Activated CD4-positive, alpha-beta T cell treated with anti-CD3 and anti-CD28 coated beads for 4 hours (primary cell): ENCODE measurements around the gene LRP1.
A peak's percentile ranks its signal among the peaks of the same experiment; 100 is the strongest.

Experiments
- DNase-seq, 2 donors: peaks; one replicate each; pipeline ENCODE4 v3.0.0-alpha.2; 2020

The LRP1 gene

DNA sequence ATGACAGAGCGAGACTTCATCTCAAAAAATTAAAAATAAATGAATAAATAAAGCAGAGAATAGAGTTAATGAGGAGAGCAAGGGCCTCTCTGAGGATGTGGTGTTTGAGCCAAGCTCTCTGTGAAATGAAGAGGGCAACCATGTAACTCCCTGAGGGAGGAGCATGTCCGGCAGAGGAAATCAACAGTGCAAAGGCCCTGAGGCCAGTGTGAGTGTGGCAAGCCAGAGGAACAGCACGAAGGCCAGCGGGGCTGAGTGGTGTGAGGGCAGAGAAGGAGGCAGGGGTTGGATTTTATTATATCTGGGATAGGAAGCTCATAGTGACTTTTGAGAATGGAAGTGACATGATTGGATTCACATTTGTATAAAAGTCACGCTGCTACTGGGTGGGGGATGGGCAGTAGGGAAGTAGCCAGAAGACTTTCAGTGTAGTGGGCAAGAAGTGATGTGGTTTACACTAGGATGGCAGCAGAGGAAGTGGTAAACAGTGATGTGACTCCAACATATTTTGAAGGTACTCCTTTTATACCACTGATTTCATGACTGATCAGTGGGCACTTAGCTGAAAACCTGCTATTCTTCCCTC, 29.4 kb downstream of the LRP1 start:
- no peak for DNase-seq

DNA sequence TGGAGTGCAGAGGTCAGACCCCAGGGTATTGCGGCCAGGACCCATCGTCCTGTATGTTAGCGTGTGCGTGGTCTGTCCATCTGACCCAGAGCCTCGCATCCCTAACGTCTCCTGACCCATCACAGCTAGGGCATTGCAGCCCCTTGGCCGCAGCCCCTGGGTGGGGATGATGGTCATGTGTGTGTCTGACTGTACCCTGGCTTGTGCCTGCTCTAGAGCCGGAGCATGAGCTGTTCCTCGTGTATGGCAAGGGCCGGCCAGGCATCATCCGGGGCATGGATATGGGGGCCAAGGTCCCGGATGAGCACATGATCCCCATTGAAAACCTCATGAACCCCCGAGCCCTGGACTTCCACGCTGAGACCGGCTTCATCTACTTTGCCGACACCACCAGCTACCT, 29.9 kb downstream of the LRP1 start:
- no peak for DNase-seq

DNA sequence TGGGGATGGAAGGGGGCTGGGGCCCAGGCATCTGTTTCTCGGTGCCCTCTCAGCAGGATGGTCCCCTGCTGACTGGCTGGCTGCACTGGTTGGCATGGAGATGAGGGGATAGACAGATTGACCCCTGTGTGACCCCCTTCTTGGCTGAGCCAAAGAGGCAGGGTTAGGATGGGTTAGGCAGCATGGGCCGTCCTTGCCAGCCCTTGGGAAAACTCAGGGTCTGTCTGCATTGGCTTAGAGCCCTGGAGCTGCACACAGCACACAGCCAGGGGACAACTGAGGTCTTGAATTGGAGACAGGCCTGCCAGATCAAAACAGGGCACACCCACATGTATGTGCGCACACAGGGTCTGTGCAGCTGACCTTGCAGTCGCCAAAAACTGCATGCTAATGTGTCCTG, 30.4 kb downstream of the LRP1 start:
- DNase-seq = no peak

DNA sequence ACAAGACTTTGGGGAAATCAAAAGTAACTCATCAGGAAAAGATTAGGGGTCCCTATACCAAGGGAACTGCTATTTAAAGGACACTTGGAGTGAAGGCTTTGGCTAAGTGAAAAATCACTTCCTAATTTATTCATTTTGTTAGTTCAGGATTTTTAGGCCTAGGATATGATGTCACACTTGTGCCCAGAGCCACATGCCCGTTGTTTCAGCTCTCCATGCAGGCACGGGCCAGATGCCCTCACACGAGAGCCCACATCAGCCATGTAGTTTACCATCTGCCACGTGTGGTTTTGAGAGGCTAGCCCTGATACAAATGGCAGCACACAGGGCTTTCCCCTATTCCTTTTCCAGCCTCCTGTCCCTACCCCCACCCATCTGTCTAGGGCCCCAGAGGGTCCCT, 31.0 kb downstream of the LRP1 start:
- DNase-seq = no peak

DNA sequence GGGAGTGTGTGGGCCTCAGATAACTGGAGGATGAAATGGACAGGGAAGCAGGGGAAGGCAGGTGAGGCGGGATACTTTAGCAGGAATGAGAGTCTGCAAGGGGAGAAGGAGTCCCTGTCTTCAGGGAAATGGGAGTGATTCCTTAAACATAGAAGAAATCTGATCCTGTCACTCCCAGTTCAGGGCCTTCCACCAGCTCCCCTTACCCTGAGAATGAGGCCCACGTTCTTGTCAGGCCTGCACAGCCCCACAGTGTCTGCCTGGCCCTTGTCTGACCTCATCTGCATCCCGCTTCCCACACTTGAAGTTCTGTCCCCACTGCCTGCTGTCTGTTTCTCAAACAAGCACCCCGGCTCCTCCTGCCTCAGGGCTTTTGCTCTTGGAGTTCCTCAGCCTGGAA, 31.8 kb downstream of the LRP1 start:
- no peak for DNase-seq

DNA sequence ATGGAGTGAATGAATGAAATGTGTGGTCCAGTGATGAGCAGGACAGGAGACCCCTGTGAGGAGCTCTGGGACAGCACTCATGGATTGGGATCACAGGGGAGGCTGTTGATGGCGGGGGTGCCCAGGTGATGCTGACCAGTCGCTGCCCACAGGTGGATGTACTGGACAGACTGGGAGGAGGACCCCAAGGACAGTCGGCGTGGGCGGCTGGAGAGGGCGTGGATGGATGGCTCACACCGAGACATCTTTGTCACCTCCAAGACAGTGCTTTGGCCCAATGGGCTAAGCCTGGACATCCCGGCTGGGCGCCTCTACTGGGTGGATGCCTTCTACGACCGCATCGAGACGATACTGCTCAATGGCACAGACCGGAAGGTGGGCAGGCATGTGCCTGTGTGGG, 32.5 kb downstream of the LRP1 start:
- DNase-seq = no peak

DNA sequence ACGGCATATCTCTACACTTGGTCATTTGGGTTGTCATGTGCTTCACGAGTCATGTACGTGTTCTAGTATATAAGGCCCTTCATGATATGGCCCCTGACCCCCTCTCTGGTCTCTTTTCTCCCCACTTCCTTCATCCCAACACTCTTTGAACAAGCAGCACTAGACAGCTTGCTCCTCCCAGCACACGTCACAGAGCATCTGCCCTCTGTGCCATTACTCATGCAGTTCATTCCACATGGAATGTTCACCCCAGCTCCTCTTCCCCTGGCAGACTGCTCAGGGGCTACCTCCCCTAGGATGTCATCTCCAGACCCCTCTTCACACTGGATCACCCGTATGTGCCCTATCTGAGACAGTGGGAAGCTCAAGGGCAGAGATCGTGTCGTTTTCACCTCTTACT, 33.2 kb downstream of the LRP1 start:
- no peak for DNase-seq

DNA sequence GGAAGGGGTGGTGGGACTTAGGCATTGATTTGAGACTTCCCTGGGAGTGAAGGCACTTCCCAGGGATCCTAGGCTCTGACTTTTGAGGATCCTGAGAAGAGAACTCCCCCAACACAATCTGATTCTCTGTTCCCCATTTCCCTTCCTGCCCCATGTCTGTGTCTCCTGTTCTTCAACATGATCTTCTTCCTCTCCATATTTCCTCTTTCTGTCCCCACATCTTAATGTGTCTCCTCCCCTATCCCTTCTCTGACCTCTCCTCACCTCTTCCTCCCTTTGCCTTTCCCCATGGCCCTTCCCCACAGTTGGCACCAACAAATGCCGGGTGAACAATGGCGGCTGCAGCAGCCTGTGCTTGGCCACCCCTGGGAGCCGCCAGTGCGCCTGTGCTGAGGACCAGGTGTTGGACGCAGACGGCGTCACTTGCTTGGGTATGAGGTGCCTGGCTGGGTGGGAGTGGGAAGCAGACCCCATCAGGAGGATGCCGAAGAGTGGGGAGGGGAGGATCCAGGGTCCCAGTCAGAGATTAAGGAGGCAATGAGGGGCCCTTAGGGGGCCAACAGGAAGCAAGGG, 34.4 kb downstream of the LRP1 start:
- no peak for DNase-seq

DNA sequence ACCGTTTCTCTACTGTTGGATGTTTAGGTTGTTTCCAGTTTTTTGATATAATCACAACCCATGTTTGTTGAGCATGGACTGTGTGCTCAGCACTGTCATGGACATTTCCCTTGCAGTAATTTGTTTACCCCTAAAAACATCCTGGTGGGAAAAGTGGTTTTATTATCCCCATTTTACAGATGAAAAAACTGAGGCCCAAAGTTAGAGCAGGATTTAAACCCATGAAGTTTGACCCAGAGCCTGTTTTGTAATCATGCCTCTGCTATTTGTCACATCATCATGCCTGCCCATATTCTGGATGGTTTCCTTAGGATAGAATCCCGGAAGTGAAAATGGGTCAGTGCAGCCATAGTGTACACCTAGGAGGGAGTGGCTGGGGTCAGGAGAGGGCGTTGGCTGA, 36.2 kb downstream of the LRP1 start:
- no peak for DNase-seq

DNA sequence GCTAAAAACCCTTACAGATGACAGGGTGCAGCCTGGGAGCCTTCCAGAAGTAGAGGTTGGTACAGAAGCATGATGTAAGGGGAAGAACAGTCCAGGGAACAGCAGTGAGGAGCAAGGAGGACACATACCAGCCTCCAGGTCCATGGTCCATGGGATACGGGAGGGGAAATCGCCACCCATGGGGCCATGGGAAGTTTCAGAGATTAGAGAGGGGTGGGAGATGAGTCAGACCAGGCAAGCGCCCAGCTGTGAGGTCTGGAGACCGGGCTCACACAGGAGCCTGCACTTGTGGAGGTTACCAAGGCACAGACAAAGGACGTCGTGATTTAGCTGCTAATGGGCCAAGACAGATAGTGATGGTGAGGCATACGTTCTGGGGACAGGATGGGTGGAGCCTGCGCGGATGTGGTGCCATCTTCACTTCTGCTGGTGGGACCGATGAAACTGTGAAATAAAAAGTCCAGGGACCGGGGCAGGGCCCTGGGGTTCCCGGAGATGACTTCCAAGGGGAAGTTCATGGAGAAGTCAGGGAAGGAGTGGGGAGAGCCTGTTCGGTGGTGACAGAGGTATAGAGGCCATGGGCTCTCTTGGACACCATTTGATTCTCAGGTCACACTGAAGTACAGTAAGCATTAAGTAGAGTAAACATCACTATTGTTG, 36.8 kb downstream of the LRP1 start:
- DNase-seq = no peak

DNA sequence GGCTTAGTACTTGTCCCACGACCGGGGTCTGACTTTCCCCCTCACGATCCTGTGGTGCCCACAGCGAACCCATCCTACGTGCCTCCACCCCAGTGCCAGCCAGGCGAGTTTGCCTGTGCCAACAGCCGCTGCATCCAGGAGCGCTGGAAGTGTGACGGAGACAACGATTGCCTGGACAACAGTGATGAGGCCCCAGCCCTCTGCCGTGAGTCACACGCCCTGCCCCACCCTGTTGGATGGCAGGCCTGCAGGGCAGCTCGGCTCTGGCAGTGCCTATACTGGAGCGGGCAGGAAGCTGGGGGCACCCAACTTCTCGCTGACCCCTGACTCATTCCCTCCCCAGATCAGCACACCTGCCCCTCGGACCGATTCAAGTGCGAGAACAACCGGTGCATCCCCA, 37.5 kb downstream of the LRP1 start:
- DNase-seq = no peak

DNA sequence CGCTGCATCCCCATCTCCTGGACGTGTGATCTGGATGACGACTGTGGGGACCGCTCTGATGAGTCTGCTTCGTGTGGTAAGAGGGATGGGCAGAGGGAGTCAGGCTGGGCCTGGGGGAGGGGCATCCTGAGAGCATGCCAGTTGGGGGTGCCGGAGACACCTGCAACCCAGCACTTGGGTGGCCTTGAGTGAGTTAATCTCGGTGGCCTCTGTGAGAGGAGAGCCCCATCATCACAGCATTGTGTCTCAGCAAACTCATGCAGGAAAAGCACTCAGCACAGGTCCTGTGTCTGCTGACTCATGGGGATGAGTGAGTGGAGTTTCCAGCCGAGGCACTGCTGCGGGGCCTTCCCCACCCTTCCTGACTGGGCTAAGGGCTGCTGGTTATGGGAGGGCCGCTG, 38.7 kb downstream of the LRP1 start:
- peak in 1 of 2 donors; percentile 25 for DNase-seq

DNA sequence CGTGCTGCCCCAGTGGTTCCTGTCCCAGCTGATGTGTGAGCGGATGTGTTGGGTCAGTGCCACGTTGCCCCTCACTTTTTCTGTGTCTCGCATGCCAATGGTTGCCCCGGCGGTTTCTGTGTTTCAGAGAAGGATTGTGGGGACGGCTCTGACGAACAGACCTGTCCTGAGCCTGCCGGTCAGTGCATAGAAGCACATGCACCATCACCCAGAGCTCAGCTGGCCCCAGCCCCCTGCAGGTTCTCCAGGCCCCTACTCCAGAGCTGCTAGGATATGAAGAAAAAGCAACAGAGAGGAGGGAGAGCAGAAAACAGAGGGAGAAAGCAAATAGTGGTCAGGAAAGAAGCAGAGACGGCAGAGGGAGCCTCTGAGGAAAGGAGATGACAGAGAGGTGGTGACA, 39.8 kb downstream of the LRP1 start:
- DNase-seq = no peak

DNA sequence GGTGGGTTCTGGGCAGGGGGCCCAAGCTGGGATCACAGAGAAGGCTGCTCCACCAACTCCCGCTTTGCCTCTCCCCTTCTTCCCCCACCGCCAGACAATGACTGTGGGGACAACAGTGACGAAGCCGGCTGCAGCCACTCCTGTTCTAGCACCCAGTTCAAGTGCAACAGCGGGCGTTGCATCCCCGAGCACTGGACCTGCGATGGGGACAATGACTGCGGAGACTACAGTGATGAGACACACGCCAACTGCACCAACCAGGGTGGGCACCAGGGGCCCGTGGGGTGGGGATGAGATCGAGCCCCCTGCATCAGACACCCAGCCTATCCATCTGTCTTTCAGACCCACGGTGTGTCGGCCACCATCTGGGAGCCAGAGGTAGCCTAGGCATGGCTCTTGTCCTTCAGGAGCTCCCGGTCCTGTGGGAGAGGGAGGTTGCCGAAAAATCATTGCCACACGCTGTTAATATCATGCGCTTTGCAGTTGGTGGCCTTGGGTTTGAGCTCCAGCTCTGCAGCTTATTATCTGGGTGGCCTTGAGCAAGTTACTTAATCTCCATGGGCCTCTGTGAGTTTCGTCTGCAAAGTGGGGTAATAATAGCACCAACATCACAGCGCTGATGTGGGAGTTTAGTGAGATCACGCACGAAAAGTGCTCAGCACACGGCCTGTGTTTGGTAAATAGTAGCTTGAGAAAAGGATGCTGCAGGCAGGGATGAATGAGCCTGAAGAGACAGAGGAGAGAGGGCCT, 40.9 kb downstream of the LRP1 start:
- DNase-seq = no peak

DNA sequence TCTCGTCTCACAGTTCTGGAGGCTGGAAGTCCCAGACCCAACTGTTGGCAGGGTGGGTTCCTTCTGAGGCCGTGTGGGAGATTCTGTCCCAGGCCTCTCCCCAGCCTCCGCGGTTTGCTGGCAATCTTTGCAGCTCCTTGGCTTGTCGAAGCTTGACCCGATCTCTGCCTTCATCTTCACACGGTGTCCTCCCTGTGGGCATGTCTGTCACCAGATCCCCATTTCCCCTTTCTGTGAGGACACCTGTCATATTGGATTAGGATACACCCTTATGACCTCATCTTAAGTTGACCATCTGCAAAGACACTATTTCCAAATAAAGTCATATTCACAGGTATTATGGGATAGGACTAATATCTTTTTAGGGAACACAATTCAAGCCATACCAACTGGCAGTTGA, 41.7 kb downstream of the LRP1 start:
- DNase-seq = no peak

DNA sequence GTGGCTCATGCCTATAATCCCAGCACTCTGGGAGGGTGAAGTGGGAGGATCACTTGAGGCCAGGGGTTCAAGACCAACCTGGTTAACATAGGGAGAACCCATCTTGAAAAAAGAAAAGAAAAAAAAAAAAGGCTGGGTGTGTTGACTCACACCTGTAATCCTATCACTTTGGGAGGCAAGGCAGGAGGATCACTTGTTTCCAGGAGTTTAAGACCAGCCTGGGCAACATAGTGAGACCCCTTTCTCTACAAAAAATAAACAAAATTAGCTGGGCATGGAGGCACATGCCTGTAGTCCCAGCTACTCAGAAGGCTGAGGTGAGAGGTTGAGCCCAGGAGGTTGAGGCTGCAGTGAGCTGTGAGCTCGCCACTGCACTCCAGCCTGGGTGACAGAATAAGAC, 42.1 kb downstream of the LRP1 start:
- DNase-seq = no peak

DNA sequence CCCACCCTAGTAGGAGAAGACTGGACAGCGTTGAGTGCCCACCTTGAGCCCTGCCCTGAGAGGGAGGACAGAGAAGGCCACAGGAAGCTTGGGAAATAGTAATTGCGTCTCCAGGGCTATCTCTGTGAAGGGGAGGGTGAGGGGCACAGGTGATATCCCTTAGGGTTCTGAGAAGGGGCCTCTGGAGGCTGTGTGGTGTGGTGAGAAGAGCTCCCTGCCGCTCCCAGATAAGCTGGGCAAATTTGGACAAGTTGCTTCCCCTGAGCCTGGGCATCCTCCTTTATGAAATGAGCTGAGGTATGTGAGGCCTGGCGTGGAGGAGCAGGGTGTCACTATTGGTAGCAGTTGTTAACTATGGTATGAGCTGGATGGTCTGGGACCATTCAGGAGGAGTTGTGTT, 42.6 kb downstream of the LRP1 start:
- no peak for DNase-seq

DNA sequence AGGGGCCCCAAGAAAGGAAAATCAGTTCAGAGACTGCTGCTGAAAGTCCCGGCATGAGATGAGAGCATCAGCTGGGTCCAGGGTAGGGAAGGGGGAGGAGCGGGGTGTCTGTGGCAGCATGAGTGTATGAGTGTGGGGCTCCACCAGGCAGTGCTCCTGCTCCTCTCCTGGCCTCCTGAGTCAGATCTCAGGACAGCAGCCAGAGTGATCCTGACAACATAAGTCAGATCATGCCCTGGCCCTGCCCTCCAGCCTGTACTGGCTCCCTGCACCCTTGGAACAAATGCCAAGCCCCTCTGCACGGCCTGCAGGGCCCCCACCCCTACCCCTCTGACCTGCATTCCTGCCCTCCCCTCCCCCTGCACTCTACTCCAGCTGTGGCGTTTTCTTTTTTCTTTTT, 43.4 kb downstream of the LRP1 start:
- DNase-seq = no peak

DNA sequence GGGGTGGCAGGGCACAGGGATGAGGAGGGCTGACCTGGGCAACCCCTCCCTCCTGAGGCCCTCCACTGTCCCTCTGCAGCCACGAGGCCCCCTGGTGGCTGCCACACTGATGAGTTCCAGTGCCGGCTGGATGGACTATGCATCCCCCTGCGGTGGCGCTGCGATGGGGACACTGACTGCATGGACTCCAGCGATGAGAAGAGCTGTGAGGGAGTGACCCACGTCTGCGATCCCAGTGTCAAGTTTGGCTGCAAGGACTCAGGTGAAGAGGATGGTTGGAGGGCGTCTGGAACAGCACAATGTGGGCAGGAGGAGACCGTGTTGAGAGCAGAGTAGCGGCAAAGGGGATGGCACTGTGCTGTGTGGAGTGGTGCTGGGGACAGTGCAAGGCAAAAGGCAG, 44.8 kb downstream of the LRP1 start:
- DNase-seq = peak; percentile 11 to 31

DNA sequence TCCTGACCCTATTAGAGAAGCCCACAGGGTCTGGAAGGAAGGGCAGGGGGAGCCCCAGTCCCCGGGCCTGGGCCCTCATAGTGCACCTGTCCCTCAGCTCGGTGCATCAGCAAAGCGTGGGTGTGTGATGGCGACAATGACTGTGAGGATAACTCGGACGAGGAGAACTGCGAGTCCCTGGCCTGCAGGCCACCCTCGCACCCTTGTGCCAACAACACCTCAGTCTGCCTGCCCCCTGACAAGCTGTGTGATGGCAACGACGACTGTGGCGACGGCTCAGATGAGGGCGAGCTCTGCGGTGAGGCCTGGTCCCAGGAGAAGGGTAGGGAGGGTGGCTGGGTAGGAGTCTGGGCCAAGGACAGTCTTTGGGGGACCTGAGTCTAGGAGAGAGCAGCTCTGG, 45.4 kb downstream of the LRP1 start:
- no peak for DNase-seq

DNA sequence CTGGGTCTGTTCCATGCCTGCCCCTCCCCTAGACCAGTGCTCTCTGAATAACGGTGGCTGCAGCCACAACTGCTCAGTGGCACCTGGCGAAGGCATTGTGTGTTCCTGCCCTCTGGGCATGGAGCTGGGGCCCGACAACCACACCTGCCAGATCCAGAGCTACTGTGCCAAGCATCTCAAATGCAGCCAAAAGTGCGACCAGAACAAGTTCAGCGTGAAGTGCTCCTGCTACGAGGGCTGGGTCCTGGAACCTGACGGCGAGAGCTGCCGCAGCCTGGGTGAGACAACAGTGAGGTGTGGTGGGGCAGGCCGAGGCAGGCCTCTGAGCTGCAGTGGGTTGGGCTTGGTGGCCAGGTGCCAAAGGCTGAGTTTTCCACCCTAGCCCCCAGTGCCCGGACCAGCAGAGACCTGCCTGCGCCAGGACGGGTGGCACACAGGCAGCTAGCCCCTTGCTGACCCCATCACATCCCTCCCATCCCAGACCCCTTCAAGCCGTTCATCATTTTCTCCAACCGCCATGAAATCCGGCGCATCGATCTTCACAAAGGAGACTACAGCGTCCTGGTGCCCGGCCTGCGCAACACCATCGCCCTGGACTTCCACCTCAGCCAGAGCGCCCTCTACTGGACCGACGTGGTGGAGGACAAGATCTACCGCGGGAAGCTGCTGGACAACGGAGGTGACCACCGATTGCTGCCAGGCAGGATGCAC, 47.3 kb downstream of the LRP1 start:
- peak; percentile 31 to 36 for DNase-seq

DNA sequence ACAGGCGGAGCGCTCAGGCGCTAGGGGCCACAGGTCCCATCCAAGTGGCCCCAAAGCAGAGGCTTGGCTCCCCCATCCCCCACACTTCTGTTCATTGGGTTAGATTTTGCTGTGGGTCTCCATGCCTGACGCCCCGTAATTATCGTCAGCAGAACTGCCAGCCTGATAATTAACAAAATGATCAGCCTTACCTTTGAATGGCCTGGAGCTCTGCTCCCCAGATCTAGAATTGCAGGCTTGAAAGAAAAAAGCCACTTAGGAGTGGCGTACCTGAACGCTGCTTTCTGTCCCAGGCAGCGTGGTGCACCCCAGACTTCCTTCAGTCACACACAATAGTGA, 47.8 kb downstream of the LRP1 start:
- DNase-seq = no peak

DNA sequence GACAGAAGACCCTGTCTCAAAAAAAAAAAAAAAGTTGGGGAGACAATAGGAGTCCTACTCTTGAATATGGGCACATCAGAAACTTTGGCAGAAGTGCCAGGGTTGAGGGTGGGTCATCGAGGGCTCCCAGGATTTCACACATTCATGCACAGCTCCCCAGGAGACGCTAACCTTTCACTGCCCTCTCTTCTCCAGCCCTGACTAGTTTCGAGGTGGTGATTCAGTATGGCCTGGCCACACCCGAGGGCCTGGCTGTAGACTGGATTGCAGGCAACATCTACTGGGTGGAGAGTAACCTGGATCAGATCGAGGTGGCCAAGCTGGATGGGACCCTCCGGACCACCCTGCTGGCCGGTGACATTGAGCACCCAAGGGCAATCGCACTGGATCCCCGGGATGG, 48.6 kb downstream of the LRP1 start:
- no peak for DNase-seq

DNA sequence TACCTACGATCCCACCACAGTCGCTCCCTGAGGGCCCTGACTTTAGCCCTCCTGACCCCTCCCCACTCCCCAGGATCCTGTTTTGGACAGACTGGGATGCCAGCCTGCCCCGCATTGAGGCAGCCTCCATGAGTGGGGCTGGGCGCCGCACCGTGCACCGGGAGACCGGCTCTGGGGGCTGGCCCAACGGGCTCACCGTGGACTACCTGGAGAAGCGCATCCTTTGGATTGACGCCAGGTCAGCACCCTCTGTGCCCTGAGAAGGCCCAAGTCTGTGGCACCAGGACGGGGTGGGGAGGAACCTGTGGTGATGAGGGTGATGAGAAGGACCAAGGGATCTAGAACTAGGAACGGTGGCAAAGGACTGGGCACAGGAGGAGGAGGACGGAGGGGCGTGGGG, 49.1 kb downstream of the LRP1 start:
- DNase-seq = no peak
